ENCODE data around the gene SCD5.

Gene SCD5

DNA sequence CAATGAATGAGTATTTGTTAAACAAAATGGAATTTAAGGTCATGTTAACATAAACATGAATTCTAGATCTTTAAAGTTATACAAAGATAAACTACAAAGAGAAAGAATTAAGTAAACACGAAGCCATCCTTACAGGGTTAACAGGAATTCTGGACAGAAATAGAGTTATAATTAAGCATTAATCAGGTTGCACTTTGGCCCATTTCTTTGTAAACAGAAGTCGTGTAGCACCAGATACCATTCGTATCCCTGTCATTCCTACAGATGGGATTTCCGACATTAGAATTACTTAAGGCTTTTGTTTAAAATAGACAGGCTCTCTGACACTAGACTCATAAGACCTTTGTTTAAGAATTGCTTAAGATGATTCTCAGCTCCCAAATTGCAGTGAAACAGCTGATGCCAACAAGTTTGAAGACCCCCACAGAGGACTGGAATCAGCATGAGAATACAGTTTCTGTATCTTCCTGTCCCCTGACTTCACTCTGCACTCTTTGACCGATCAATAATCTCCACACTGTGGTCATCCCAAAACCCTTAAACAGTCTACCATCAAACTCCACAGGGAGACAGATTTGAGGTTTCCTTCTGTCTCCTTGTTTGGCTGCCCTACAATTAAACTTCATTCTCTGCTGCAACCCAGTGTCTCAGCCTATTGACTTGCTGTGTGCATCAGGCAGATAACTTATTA, 214.6 kb downstream of the SCD5 start:
- DNase-seq: no peak

DNA sequence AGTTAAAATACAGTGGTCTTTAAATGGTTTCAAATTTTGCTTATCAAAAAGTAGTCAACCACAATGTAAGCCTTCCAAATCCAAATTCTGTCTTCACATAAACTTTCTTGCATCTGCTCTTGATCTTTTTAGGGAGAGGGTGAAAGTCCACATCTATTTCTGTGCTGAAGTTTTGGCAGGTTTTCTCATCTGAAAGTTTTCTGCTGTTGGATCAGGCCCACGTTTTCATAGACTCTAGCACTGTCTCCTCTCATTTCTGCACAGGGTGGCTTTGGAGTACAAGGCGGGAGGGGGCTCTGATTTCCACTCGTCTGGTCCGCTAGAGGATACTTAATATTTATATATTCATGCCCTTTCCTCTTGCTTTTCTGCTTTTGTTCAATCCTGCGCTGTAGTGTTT, 218.7 kb downstream of the SCD5 start:
- DNase-seq: no peak

All from NCI-H226 (cell line).